NCI-H526 treated with DMSO at 0.1 percent for 48 hours (cell line): Measurements from ENCODE around the gene BABAM2.
"Not testable (repeated sequence)": the region's sequence is repeated elsewhere in the genome, so short reads cannot be mapped to it uniquely, and the experiment has no call there.

Experiments used
- DNase-seq: peaks from one replicate; lab custom pipeline; 2025; lab: John Stamatoyannopoulos, UW

BABAM2 gene

DNA sequence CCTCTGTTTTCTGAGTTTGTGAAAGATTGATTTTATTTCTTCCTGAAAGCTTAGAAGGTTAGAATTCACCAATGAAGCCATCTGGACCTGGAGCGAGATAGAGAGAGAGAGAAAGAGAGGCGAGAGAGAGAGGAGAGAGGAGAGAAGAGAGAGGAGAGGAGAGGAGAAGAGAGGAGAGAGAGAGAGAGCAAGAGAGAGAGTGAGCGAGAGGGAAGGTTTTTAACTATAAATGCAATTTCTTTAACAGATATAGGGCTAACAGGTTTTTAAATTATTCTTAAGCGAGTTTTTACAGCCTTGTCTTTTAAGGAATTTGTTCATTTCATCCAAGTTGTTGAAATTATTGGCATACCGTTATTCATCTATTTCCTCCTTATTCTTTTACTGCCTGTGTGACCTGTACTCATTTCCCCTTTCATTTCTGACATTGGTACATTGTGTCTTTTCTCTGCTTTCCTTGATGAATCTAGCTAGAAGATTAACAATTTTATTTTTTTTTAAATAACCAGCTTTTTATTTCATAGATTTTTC lies 56.1 kb downstream of the BABAM2 start:
- DNase-seq: no peak

- DNase-seq: no peak
These were observed 61.5 kb downstream of the BABAM2 start for GRCh38 chr2:27952070-27952469.

DNA sequence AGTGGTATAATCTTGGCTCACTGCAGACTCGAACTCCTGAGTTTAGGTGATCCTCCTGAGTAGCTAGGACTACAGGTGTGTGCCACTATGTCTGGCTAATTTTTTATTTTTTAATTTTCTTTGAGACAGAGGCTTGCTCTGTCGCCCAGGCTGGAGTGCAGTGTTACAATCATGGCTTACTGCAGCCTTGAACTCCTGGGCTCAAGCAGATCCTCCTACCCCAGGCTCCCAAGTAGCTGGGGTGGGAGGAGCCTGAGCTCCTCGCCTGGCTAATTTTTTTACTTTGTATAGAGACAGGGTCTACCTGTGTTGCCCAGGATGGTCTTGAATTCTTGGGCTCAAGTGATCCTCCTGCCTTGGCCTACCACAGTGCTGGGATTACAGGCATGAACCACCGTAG lies 62.5 kb downstream of the BABAM2 start:
- DNase-seq: no peak

DNA sequence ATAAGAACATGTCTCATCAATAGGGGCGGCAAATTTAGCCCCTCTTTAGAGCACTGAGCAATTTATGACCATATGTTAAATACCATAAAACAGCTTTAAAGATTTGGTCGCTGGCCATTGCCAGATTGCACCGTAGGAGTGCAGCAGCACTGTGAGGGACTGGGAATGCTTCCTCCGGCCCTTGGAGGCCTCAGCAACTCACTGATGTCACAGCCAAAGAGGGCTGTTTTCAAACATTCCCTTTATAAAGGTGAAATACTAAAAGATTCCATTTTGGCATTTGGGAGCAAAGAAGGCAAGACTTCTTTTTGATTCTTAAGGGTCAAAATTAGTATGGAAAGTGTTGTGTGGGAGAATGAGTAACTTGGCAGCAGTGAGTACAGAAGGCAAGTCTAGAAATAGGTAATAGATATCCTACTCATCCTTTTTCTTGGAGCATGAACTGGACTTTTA lies 63.7 kb downstream of the BABAM2 start:
- DNase-seq: no peak

DNA sequence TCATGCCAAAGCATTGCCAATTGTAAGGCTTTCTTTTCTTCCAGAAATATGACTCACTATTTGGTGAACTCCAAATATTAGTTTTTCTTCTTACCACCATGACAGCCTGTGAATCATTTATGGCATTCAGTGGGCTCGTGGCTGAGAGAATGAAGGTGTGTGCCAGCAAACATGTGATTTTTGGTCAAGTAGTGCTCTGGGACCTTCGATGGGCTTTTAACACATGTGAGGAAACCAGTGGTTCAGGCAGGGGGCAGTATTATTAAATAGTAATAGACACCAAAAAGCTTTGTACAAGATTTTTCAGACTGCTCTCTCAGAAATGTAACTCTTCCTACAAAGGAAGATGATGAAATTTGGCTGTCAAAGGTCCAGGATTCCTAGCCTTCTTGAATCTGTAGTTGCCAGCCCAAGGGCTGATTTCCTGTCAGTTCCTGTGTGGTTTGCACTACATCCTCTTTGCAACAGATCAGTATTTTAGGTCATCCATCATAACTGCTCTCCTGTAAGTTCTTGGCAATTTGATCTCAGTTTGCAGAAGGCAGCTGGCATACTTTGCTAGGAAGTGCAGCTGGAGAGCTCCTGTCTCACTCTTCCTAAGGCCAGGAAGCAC lies 64.3 kb downstream of the BABAM2 start:
- no peak for DNase-seq

GRCh38 chr2:27955384-27956161 lies 65.0 kb downstream of the BABAM2 start:
- DNase-seq: no peak

GRCh38 chr2:27956888-27957287 lies 66.4 kb downstream of the BABAM2 start:
- DNase-seq: no peak

DNA sequence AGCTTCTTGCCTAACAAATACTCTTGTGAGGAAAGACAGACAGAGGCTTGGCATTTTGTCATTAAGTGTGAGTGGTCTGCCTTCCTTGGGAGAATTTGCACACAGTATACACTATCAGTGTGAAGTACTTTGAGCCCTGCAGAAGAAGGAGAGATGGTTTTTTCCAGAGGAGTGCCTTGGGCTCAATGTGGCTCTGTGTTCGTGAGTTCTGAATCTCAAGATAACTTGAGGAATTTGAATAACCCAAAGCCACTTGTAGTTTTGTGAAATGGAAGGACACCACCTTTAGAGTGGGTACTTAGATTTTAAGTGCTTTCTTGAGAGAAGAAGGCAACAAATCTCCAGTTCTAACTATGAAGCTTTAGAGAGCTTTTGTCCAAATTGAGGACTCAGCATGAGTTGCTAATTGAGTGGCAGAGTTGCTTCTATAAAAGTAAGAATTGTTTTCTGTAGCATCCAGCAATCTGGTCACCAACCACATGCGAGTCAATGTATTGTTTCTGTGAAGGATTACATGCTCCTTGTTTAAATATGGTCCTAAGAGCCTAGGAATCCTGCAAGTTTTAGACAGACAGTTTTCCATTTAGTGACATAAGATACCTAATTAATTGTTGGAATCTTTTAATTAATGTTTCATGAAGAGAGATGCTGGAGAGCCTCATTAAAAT lies 68.3 kb downstream of the BABAM2 start:
- no peak for DNase-seq

GRCh38 chr2:27959496-27959895 lies 69.0 kb downstream of the BABAM2 start:
- DNase-seq: no peak

DNA sequence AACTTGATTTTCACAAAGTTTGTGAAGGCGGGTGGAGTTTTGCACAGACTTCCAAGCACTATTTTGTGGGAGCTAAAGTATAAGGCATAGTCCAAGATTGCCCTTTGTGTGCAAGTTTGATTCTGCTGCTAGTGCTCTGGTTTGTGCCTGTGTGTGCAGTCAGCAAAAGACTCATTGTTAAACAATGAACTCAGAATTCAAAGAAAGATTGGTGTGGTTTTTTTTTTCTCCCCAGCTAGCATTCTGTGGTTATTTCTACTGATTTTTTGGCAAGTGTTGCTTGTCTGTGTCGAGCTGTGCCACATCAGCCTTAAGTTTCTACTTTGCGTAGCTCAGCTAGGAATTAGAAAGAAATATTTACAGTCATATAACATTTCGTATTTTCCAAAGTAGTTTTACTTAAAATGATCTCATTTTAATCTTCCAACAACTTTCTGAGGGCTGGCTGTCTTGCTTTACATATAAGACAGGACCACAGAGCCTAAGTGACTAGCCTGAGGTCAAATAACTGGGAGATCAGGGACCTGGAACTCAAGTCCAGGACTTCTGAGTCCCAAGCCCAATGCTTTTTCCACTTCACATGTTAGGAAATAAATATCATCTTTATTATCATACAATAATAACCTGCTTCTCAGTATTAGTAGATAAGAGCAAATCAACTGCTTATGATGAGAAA lies 69.8 kb downstream of the BABAM2 start:
- no peak for DNase-seq

DNA sequence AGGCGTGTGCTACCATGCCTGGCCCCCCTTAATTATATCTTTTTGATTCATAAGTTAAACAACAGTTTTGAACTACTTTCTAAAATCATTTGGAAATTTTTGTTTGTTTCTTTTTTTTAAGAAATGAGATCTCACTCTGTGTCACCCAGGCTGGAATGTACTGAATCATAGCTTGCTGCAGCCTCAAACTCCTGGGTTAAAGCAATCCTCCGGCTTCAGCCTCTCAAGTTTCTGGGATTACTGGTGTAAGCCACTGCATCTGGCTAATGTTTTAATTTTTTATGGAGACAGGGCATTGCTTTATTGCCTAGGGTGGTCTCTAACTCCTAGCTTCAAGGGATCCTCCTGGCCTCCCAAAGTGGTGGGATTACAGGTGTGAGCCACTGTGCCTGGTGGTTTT lies 71.5 kb downstream of the BABAM2 start:
- no peak for DNase-seq

DNA sequence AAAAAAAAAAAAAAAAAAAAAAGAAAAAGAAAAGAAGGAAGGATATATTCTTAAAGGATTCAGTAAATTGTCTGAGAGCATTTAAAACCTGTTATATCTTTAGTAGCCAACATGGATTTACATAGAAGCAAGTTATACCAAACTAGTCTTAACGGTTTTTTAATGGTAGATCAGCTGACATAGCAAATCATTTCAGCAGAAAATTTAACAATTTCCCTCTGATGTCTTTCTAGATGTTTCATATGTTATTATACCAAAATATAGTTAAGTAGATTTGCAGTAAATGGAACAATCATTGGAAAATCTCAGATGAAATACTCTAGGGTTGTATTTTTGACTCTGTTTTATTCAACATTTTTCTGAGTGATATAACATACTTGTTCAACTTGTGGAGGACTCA lies 72.9 kb downstream of the BABAM2 start:
- no peak for DNase-seq

DNA sequence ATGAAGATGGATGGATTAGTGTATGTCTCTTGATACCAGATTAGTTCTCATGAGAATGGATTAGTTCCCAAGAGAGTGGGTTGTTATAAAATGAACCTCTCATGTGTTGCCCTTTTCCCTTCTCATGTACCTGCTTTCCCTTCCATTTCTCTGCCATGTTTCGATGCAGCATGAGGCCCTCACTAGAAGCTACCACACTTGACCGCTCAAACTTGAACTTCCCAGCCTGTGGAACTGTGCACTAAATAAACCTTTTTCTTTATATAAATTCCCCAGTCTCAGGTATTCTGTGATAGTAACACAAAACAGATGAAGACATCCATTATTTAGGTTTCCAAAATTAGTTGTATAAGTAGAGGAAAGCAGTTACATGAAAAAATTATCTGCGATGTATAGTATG lies 73.5 kb downstream of the BABAM2 start:
- no peak for DNase-seq

GRCh38 chr2:27965841-27966240 lies 75.3 kb downstream of the BABAM2 start:
- DNase-seq: no peak

- no peak for DNase-seq
These were observed 75.9 kb downstream of the BABAM2 start for GRCh38 chr2:27966466-27966865.

DNA sequence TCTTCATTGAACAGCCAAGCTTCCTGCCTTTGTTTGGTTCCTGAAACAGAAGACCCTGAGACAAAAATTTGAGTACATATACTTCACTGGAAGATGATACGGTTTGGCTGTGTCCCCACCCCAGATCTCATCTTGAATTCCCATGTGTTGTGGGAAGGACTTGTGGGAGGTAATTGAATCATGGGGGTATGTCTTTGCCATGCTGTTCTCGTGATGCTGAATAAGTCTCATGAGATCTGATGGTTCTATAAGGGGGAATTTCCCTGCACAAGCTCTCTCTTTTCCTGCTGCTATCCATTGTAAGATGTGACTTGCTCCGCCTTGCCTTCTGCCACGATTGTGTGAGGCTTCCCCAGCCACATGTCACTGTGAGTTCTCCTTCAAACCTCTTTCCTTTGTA lies 76.5 kb downstream of the BABAM2 start:
- DNase-seq: no peak

DNA sequence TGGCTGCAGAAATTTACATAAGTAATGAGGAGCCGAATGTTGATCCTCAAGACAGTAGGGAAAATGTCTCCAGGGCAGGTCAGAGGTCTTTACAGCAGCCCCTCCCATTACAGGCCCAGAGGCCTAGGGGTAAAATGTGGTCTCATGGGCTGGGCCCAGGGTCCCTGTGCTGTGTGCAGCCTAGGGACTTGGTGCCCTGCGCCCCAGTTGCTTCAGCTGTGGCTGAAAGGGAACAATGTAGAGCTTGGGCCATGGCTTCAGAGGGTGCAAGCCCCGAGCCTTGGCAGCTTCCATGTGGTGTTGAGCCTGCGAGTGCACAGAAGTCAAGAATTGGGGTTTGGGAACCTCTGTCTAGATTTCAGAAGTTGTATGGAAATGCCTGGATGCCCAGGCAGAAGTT lies 77.5 kb downstream of the BABAM2 start:
- DNase-seq: not testable (repeated sequence)

DNA sequence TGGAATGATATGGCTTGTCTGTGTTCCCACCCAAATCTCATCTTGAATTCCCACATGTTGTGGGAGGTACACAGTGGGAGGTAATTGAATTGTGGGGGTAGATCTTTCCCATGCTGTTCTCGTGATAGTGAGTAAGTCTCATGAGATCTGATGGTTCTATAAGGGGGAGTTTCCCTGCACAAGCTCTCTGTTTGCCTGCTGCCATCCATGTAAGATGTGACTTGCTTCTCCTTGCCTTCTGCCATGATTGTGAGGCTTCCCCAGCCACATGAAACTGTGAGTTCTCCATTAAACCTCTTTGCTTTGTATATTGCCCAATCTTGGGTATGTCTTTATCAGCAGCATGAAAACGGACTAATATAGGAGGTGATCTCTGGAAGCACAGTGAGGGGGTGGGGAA lies 78.4 kb downstream of the BABAM2 start:
- DNase-seq: not testable (repeated sequence)

GRCh38 chr2:27972311-27972710 lies 81.8 kb downstream of the BABAM2 start:
- no peak for DNase-seq

DNA sequence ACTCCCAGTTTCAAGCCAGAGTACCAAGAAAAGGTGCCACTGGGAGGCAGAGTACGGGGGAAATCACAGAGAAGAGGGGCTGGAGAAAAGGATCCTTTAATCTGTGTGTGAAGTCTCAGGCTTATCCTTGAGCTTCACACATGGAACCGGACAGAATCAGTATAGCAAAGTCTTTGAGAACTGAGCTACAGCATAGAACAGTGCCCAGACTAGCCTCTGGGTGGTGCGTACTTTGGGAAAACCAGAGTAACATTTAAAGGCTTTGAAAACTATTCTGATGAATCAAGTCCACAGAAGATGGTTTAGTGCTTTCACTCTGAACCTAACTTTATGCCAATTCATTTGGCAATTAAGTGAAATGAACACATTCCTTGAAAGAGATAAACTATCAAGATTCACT lies 83.1 kb downstream of the BABAM2 start:
- DNase-seq: no peak

DNA sequence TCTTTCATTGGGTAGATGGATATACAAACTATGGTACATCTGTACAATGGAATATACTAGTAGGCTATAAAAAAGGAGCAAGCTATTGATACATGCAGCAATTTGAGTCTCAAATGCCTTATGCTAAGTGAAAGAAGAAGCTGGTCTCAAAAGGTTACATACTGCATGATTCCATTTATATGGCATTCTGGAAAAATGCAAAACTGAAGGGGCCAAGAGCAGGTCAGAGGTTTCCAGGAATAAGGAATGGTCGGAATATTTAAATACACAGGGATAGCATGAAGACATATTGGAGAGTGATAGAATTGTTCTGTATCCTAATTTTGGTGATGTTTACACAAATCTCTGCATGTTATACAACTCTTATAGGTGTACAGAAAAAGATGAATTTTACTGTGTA lies 85.8 kb downstream of the BABAM2 start:
- DNase-seq: no peak

- DNase-seq: no peak
These were observed 87.3 kb downstream of the BABAM2 start for GRCh38 chr2:27977731-27978312.
